GM21619 (cell line): Measurements from ENCODE around the gene ANO3.

Experiments
- ATAC-seq: cut with Tn5 transposase; IDR thresholded peaks from one replicate; pipeline ENCODE4 v1.9.1; 2021; ENCODE audit not compliant: unreplicated experiment

The ANO3 gene

DNA sequence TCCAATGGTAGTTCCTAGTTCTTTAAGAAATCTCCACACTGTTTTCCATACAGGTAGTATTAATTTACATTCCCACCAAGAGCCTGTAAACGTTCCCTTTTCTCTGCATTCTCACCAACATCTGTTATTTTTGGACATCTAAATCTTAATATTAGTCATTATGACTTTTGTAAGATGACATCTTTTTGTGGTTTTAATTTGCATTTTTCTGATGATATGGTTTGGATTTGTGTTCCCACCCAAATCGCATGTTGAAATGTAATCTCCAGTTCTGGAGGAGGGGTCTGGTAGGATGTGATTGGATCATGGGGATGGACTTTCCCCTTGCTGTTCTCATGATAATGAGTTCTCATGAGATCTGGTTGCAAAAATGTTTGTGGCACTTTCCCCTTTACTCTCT is 151.2 kb downstream of the ANO3 start:
- no peak for ATAC-seq

DNA sequence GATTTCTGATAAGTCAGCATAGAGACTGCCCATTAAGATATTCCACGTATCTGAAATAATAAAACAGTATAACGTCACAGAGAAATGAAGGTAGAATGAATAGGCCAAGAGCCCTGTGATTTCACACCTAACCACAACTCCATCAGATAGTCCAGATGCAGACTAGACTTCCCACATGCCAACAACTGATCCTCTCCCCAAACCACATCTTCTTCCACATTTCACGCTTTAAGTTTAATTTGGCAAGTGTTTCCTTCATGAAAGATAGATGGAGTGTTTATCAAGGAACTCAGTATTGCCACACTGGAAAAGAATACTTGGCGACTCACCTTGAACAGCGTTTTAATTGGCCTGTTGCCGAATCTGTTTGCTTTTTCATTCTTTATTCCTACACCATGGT is 158.6 kb downstream of the ANO3 start:
- no peak for ATAC-seq

DNA sequence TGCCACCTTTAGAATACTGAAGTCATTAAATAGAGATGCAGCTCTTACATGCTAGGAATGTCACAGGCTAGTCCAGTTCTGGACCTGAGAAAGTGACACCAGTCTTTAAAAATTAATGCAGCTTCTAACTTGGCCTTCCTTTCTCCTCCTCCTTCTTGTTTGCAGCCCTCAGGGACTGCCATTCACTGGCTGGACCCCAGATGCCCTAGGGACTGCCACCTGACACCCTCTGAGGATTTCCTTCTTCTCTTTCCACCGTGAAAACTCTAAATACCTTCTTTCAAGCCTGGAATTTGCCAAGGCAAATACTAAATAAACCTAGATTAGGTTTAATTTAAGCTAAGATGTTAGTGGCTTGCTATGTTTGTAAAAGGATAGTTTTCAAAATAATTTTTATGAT is 161.7 kb downstream of the ANO3 start:
- ATAC-seq: no peak

DNA sequence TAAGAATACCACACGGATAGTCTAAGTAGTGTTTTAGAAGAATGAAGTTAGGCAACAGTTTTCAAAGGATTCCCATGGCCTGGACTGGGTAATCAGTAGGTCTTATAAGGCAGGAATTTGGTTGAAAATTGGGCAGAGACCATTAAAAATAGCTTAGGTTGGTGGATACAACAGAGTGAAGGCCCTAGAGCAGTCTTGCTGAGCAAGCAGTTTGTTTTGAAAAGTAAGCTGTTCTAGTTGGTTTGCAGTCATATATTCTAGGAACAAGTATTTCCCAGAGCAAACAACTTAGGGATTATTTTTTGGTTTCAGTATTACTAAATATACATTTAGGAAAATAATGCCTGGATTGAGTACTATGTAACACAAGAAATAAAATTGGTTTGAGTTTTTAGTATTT is 175.3 kb downstream of the ANO3 start:
- ATAC-seq: no peak

DNA sequence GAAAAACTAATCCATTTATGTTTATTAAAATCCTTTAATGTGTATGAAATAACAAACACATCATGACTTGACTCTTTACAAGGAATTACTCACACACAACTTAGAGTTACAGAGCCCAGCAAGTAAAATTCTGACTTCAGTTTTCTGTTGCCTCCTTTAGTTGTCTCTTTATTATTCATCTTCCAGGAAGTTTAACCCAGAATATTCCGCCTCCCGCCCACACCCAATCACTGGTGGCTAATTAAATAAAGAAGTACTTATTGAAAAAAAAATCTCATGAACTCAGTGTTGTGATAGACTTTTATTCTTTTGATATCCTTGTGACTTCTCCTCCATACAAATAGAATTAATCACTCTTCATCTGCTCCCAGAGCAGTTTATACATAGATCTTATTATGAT is 178.2 kb downstream of the ANO3 start:
- no peak for ATAC-seq

DNA sequence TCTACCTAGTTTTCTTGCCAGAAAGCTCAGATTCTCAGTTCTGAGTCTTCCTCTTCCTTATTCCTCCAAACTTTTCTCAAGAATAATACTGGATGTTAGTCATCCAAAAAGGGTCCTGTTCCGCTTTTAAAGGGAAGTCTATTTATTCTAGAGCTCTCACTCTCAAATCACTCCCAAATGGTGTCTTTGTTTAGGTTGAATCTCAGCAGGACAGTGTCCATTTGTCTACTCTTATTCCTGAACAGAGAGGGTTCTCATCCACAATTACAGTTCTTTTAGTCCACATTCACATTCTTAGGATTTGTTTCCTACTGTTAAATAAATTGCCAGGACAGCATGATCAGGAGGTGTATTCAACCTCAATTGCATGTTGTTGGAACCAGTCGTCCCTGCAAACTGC is 178.8 kb downstream of the ANO3 start:
- no peak for ATAC-seq

DNA sequence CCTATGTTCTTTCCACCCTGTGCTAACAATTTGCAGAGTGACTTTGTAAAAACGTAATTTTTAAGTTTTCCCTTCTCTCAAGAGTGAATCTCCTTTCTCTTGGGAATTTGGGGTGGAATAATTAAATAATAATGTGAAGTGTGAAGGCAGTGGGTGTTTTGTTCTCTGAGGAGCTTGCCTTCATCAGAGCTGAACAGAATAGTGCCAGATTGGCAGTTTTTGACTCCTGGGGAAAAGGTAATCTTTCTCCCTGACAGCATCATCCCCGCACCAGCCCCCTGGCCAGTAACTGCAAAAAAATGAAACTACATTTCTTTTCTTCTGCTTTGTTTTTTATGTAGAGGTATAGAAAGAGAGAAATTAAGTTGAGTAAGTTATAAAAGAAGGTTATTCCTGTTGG is 180.3 kb downstream of the ANO3 start:
- ATAC-seq: no peak

DNA sequence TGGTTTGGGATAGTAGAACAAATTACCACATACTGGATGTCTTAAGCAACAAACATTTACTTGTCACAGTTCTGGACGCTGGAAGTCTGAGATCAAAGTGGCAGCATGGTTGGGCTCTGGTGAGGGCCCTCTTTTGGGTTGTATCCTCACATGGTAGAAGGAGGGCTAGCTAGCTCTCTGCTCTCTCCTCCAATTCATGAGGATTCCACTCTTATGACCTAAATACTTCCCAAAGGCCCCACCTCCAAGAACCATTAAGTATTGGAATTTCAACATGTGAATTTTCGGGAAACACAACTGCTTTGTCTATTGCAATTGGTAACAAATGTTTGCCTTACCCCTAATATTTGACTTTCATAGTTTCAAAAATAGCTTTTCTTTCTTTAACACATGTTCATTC is 187.5 kb downstream of the ANO3 start:
- no peak for ATAC-seq

DNA sequence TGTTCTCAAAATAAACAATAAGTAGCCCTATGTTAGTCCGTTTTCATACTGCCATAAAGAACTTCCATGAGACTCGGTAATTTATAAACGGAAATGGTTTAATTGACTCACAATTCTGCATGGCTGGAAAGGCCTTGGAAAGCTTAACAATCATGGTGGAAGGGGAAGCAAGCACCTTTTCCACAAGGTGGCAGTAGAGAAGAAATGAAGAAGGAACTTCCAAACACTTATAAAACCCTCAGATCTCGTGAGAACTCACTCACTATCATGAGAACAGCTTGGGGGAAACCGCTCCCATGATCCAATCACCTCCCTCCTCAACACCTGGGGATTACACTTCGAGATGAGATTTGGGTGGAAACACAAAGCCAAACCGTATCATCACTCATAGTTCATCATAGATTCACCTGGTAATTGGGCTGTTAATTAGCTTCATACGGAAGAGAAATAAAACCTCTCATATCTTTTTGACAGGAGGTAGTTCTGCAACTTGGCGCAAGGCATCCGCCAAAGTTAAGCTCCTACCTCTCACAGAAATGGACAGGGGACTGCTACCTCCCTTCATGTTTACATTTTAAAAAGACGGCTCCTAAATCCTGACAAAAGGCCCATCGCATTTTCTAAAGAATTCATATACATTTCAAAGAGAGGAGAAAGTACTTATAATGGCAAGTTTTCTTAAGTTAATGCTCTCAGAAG is 191.1 kb downstream of the ANO3 start:
- ATAC-seq: no peak

DNA sequence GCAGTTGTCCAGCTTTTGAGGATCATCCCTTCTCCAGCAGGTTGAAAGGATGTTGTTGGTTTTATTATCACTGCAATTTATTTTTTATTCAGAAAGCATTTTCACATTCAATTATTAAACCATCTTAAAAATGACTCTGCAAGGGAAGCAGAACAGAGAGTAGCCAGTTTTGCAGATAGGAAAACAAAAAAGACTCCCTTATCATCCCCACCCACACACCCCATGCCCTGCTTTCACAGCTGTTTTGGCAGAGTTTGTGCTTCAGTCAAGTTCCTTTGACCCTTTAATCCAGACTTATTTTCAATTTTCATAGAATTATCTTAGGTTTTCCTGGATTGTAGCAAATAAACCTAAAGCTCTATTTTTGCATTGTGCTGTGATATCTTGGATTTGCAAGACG is 195.8 kb downstream of the ANO3 start:
- no peak for ATAC-seq

DNA sequence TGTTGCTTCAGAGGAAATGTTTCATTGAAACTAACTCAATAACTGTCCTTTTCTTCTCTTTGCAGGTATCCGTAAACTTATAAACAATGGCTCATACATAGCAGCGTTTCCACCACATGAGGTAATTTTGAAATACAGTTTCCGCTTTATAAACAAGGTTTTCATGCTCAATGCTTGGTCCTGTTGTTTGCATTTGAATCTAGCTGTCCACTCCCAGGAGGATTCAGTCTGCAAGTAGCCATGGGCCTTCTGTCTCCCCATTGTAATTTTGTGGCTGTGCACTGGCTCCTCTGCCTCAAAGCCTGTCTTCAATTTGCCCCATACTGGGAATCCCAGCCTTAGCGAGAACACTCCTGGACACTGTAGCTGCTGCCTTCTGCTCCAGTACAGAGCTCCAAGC is 205.4 kb downstream of the ANO3 start:
- no peak for ATAC-seq

DNA sequence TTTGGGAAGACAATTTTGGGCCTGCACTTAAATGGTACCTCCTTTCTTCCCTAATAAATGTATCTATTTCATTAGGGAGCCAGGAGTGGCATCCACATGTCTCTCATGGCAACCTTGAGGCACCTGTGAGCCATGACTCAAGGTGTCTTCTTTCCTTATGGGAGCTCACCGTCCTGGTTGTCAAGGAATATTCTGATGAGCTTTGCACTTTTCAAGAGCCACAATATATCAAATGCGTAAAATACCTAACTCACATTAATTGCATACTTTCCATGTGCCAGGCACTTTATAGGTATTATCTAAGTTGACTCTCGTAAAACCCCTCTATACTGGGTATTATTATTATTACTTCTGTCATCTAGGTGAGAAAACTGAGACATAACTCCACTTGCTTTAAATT is 207.6 kb downstream of the ANO3 start:
- no peak for ATAC-seq

DNA sequence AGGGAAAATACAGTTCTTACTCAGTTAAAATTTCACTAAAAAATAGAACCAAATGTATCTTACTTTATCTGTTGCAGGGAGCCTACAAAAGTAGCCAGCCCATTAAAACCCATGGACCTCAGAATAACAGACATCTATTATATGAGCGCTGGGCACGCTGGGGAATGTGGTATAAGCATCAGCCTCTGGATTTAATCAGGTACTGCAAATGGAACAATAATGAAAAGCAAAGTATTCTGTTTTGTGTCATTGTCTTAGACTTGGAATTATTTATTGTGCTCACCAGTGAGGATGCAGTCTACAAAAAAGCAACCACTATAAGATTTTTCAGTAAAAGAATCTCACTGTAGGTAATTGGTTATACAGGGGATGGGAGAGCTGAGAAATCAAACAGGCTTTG is 209.9 kb downstream of the ANO3 start:
- no peak for ATAC-seq

DNA sequence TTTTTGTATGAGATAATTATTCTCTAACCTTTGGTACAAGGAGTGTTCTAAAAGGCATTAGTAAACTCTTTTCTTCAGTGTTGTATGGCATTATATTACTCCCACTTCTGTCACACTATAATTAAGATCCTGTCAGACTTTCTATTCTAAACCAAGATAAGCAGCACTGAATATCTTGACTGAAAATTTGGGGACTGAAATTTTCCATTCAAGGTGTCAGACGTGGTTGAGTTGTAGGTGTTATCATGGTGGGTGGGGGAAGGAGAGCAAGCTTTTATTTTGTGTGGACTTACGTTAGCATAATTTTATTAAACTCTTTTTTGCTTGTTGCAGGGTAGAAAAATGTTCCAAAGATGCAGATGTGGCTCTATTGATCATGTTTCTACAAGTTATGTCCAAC is 217.2 kb downstream of the ANO3 start:
- no peak for ATAC-seq

DNA sequence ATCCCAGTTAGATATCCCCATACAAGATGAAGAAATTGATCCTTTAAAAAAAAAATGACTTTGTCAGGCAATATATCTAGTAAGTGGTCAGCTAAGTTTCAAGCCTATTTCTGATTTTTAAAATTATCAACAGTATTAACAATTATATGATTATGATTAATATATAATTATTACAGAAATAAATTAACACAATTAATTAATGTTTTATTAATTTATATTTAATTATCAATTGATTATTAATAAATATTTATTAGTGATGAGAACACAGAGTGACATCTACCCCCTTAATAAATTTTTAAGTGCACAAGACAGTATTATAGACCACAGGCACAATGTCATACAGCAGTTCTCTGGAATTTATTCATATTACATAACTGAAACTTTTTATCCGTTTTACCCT is 218.1 kb downstream of the ANO3 start:
- ATAC-seq: no peak

DNA sequence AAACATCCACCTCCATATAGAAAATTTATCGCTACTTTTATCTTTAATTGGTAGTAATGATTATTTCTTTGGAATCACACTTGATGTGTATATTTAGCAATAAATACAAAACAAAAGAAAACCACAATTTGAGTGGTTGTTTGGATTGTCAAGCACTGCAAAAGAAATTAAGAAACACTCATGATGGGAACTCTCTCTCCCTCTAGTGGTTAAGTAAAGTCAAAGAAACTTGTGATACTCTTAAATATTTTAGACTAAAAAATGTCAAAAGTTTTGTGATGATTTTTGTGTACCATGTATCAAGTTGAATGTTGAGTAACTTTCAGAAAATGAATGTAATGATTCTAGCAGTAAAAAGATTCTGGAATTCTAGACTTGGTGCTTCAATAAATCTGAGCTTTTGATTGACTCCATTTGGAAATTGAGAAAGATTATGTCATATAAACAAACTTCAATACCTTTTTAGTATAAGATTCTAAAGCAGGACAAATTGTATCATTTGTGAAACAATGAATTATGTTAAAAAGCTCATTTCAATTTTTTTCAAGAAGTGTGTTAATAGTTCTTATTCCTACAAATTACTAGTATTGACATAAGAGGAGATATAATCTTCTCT is 219.4 kb downstream of the ANO3 start:
- ATAC-seq: no peak

DNA sequence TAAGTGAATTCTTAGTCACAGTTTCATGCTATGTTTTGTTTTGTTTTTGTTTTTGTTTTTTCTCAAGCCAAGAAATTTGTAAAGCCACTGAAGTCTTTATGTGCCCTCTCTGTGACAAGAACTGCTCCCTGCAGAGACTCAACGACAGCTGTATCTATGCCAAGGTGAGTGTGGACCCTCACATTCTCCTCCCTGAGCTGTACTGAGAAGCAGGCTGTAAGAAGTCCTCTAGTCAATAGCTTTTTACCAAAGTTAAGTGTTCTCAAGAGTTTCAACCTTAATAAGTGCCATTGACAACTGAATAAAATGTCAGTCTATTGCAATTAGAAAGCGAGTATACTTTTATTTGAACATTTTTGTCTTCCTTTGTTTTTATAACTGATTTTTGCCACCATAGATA is 221.3 kb downstream of the ANO3 start:
- ATAC-seq: no peak

DNA sequence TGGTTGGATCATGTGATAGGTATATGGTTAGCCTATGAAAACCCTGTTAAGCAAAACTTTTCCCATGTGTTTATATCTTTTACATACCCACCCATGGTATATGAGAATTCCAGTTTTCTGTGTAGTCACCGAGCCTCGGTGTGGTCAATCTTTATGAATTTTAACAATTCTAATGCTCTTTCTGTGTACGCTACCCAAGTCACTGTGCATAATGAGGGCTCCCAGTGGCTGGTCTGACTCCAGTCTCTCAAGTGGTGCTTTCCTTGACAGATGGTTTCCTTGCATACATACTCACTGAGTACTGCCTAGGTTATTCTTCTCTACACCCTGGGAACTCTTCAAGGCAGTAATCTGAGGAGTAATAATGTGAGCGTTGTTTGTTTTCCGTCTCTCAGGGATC is 222.5 kb downstream of the ANO3 start:
- ATAC-seq: no peak

DNA sequence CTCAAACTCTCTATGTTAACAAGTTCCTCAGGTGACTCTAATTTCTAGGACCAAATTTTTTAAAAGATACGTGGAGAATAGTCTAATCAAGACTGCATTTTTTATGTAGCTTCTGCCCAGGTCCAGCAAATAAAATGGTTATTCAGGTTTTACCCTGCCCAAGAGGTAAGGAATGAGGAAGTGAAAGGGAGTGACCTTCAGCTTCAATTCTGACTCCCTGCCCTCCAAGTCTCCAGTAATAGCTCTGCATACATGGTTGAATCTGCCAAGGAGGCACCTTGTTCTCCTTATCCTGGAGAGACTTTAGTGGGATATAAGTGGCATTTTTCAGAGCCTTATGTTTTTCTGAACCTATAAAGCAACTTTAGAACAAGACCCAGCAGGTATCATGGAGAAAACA is 224.7 kb downstream of the ANO3 start:
- ATAC-seq: no peak

DNA sequence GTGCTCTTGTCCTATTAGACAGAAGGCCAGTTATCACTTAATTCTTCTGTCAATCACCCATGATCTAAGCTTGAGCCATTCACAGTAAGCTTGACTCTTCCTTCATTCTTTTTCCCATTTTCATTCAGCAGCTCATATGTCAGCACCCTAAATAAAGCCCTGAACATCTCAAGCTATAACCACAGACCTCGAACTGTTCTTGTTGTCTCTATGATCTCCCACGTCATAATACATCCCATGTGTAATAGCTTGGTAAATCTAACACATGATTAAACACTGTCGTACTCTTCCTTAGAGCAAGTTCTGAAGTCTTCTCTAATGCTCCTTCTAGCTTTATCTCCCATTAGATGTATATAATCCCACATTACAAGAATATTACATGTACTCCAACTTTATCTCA is 225.7 kb downstream of the ANO3 start:
- no peak for ATAC-seq

DNA sequence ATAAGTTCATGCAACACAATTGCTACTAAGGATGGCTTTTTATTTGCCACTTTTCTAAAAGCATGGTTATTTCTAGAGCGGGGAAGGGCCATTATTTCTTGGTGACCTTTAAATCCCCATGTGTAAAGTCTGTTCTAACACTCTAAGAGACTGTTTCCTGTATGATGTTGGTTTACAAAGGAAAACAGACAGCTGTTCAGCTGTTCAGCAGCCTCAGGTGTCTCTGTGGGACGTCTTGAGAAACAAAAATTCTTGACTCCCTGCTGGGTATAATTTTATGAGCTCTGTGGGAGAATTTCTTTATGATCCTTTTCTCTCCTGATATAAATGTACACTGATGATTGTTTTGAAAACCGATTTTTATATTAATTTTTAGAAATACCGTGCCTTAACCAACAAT is 226.3 kb downstream of the ANO3 start:
- no peak for ATAC-seq

DNA sequence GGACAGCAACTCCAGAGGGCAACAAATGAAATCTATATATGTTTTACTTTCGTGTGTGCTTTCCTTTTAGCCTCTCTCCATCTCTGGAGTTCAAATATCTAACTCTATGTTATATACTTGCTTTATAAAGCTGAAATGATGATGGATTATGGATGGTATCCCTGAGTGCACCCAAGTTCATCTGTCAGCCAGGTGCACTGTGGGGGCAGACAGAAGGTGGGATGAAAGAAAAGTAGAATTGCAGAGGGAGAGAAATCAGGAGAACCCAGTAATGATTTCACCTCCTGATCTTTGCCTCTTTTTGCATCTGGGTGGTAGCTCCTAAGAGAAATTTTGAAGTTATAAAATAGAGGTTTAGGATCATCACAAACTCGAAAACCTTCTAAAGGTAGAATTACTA is 237.7 kb downstream of the ANO3 start:
- no peak for ATAC-seq
